GM12891 (cell line): ENCODE data around the gene LAGE3.

Source experiments
- POLR2A ChIP-seq: IDR thresholded peaks from 2 replicates; pipeline ENCODE4 v1.6.1; 2011; ENCODE audit warnings: low read depth, low read length, control low read depth
- POLR2AphosphoS5 ChIP-seq: IDR thresholded peaks from 2 replicates; pipeline ENCODE4 v1.6.1; 2011; ENCODE audit warnings: low read depth, low read length, control low read depth
- POU2F2 ChIP-seq: IDR thresholded peaks from 2 replicates; pipeline ENCODE4 v1.6.1; 2011; ENCODE audit warnings: low read depth, mild to moderate bottlenecking, control low read depth, low read length, moderate library complexity
- TAF1 ChIP-seq: IDR thresholded peaks from 2 replicates; pipeline ENCODE4 v1.6.1; 2011; ENCODE audit warnings: low read depth, low read length, control low read depth

GRCh38 chrX:154481911-154482601 lies 3.0 kb upstream of the LAGE3 start:
- no peak for TF ChIP-seq POLR2A
- no peak for TF ChIP-seq POLR2AphosphoS5
- TF ChIP-seq TAF1: no peak
- TF ChIP-seq POU2F2: no peak
